Measurements from ENCODE around the gene RGL1.

DNA sequence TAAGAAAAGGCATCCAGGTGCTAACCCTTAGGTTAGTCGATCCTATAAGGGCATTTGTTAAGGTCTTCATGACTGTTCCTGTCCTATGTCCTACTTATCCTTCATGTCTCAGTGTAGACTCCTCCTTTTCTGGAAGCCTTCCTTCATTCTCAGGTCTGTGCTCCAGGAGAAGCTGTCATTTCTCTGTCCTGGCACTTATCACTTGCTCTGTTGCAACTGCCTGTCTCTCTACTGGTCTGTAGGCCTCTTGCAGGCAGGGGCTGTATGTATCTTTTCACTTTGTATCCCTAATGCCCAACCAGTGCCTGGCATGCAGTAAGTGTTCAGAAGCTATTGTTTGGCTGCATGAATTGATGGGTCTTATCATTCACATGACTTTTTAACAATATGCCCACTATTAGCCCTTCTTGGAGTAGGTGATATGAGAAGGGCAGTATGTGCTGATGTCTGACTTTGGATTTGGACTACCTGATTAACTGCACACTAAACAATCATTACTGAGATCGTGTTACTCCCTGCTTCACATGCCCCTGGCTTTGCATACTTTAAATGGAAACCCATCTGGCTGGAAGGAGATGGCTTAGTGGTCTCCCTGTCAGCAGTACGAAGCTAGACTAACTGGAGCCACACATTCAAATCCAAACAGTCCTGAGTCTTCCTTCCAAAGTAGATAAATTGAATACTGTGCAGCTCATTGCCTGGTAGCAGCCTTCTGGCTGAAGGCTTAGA, 88.8 kb downstream of the RGL1 start:
- TF ChIP-seq, protein P1, sequence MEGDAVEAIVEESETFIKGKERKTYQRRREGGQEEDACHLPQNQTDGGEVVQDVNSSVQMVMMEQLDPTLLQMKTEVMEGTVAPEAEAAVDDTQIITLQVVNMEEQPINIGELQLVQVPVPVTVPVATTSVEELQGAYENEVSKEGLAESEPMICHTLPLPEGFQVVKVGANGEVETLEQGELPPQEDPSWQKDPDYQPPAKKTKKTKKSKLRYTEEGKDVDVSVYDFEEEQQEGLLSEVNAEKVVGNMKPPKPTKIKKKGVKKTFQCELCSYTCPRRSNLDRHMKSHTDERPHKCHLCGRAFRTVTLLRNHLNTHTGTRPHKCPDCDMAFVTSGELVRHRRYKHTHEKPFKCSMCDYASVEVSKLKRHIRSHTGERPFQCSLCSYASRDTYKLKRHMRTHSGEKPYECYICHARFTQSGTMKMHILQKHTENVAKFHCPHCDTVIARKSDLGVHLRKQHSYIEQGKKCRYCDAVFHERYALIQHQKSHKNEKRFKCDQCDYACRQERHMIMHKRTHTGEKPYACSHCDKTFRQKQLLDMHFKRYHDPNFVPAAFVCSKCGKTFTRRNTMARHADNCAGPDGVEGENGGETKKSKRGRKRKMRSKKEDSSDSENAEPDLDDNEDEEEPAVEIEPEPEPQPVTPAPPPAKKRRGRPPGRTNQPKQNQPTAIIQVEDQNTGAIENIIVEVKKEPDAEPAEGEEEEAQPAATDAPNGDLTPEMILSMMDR (IDR thresholded peaks at IDR 0.05), result no peak
- no peak for TF ChIP-seq EP300 (IDR thresholded peaks at IDR 0.05)
- TF ChIP-seq POLR2AphosphoS5 (IDR thresholded peaks at IDR 0.05), result no peak
- TF ChIP-seq POLR2A (IDR thresholded peaks at IDR 0.05), result no peak

Measured in sigmoid colon (tissue), 4 donors.